Spleen (tissue), 11 donors: ENCODE data around the gene PTPN2. TPM values are rescaled to one million over a fixed set of nuclear protein-coding genes. Genes with fewer than 3 reads are reported as not detected.
A peak's percentile ranks its signal among the peaks of the same experiment; 100 is the strongest.

ENCODE experiments used
- DNase-seq: peaks from one replicate; pipeline ENCODE4 v3.0.0-alpha.2; 2020
- H3K27ac ChIP-seq, 8 donors: fragments of 200-600 bp; sonication (generic) in 7 of 8; 1 replicate in 4 of 8; 2 replicates in 4 of 8; pipeline versions ENCODE4 v1.5.0 to v1.8.0; 2016 to 2021; ENCODE audit warnings: inconsistent platforms in 4 of 8, mild to moderate bottlenecking in 4 of 8, moderate library complexity in 1 of 8
- H3K27me3 ChIP-seq, 7 donors: fragments of 200-600 bp; sonication (generic) in 6 of 7; replicated peaks in 1 of 7; 1 replicate in 4 of 7; 2 replicates in 3 of 7; pipeline versions ENCODE4 v1.5.0 to v1.8.0; 2016 to 2021; ENCODE audit warnings: inconsistent platforms in 3 of 7, mild to moderate bottlenecking in 1 of 7
- H3K36me3 ChIP-seq, 6 donors: fragments of 200-600 bp; sonication (generic) in 5 of 6; 1 replicate in 4 of 6; 2 replicates in 2 of 6; pipeline versions ENCODE4 v1.5.0 to v1.8.0; 2016 to 2021; ENCODE audit warnings: inconsistent platforms in 2 of 6
- H3K4me1 ChIP-seq, 6 donors: fragments of 200-600 bp; sonication (generic) in 5 of 6; 1 replicate in 3 of 6; 2 replicates in 3 of 6; pipeline versions ENCODE4 v1.5.0 to v1.8.0; 2016 to 2021; ENCODE audit warnings: inconsistent platforms in 3 of 6
- H3K4me3 ChIP-seq, 8 donors: fragments of 200-600 bp; sonication (generic) in 7 of 8; 1 replicate in 4 of 8; 2 replicates in 4 of 8; pipeline versions ENCODE4 v1.5.0 to v1.8.0; 2016 to 2021; ENCODE audit warnings: inconsistent platforms in 4 of 8, mild to moderate bottlenecking in 4 of 8, moderate library complexity in 2 of 8
- H3K9me3 ChIP-seq, 8 donors: fragments of 200-600 bp; sonication (generic) in 7 of 8; 1 replicate in 4 of 8; 2 replicates in 4 of 8; pipeline versions ENCODE4 v1.5.0 to v1.8.0; 2016 to 2021; ENCODE audit warnings: inconsistent platforms in 4 of 8
- CTCF ChIP-seq, 11 experiments: fragments of 200-600 bp in 7 of 11; fragments of 450-650 bp in 4 of 11; sonication (generic) in 4 of 11; IDR thresholded peaks in 8 of 11; conservative IDR thresholded peaks in 3 of 11; 1 replicate in 7 of 11; 2 replicates in 4 of 11; pipeline versions ENCODE4 v1.4.0 to v1.8.0; 2016 to 2021; ENCODE audit warnings: antibody characterized with exemption in 11 of 11, inconsistent platforms in 4 of 11, mild to moderate bottlenecking in 1 of 11
- POLR2A ChIP-seq, 3 donors: fragments of 450-650 bp; IDR thresholded peaks; one replicate each; pipeline ENCODE4 v1.5.1; 2017; ENCODE audit warnings: antibody characterized with exemption in 3 of 3, mild to moderate bottlenecking in 1 of 3
- POLR2AphosphoS5 ChIP-seq, 3 donors: sonication (generic); formaldehyde crosslinking; IDR thresholded peaks; one replicate each; pipeline ENCODE4 v1.5.1; 2017; ENCODE audit warnings: antibody characterized with exemption in 3 of 3
- WGBS, 5 donors: extraction: QIAGEN DNeasy Blood & Tissue Kit in 3 of 5; methylation state at CpG; one replicate each; pipeline versions ENCODE4 v1.1.5 to v1.1.7; 2013 to 2018; 5-methylcytosine and 5-hydroxymethylcytosine counted together
- intact Hi-C: fragments of 100-400 bp; cut with DNase I; formaldehyde crosslinking; loops from one replicate; pipeline ENCODE4 v1.15.0; 2023; ENCODE audit warnings: low total_unique reads
- polyA plus RNA-seq, 3 donors: library from polyadenylated mRNA; stranded (reverse); fragments of 200-250 nt; gene quantifications; one replicate each; pipeline ENCODE4 v1.2.1, GENCODE V29; 2013
- total RNA-seq, 7 donors: library from RNA; depleted of rRNA in 3 of 7; stranded (reverse); fragments of >200 nt in 3 of 7; fragmentation: NEBNext Ultra II Directional in 4 of 7; extraction: Animal tissue kit (Norgen Biotek cat#: 25700) in 4 of 7; gene quantifications; one replicate each; pipeline versions ENCODE4 v1.1.0 to v1.2.1, GENCODE V29; 2016 to 2021
- donor health status: healthy with polysubstance abuse.
- donor health status: DM: no; HTN: no; CAD: no; lungs with moderate emphysema.
- donor health status: DM: no; HTN: no; CAD: no.
- donor health status: Bipolar disorder and iron deficiency.
- donor health status: healthy.
- donor health status: DM: no; HTN: no; CAD: no.
- donor health status: DM: yes; HTN: yes; CAD: no.

PTPN2 gene
- total and polyA plus RNA-seq, 10 donors: 47.9 to 92.1 (median 63.3) TPM

- H3K27ac ChIP-seq: peak overlapping the region in 6 of 8 donors; percentile 9 to 51 (median 22)
- WGBS, 5 donors: 76 to 88% (median 84%) methylated on average over 2 of the region's 2 CpGs
- intact Hi-C loops: no loop called here
Observed at GRCh38 chr18:12844391-12844790, 39.6 kb downstream of the PTPN2 start.

GRCh38 chr18:12843420-12844350, 40.4 kb downstream of the PTPN2 start:
- H3K4me1 ChIP-seq: peaks cover under 1 to 61% (median 36%) of the 10 kb centered on the region in 6 donors
- H3K27me3 ChIP-seq: no peaks in the 10 kb centered on the region
- H3K9me3 ChIP-seq: no peaks in the 10 kb centered on the region
- peak; percentile 62 for DNase-seq
- TF ChIP-seq POLR2AphosphoS5 (IDR thresholded peaks at IDR 0.05): no peak
- no peak for TF ChIP-seq POLR2A (IDR thresholded peaks at IDR 0.05)
- no peak for TF ChIP-seq CTCF (IDR thresholded peaks at IDR 0.05 in 8 of 11, conservative IDR thresholded peaks at IDR 0.05 in 3 of 11)
- 81 to 91% (median 85%) methylated on average over 12 of the region's 12 CpGs for WGBS, 5 donors
- intact Hi-C loops: no loop called here
- H3K36me3 ChIP-seq: peaks cover 0 to 14% (median 0%) of the 10 kb centered on the region in 6 donors
- no peak overlapping the region for H3K4me3 ChIP-seq
- peak overlapping the region in 7 of 8 donors; percentile 9 to 51 (median 16) for H3K27ac ChIP-seq

More at GRCh38 chr18:12844391-12844790, 39.6 kb downstream of the PTPN2 start:
- H3K4me3 ChIP-seq: no peak overlapping the region
- H3K4me1 ChIP-seq: peaks cover 0 to 54% (median 29%) of the 10 kb centered on the region in 6 donors
- no peak for DNase-seq
- no peaks in the 10 kb centered on the region for H3K9me3 ChIP-seq
- H3K27me3 ChIP-seq: no peaks in the 10 kb centered on the region
- peaks cover 0 to 15% (median 0%) of the 10 kb centered on the region in 6 donors for H3K36me3 ChIP-seq
- TF ChIP-seq POLR2AphosphoS5 (IDR thresholded peaks at IDR 0.05) (no peak), POLR2A (IDR thresholded peaks at IDR 0.05) (no peak), CTCF (IDR thresholded peaks at IDR 0.05 in 8 of 11, conservative IDR thresholded peaks at IDR 0.05 in 3 of 11) (no peak)

- DNase-seq: no peak
- intact Hi-C loops: no loop called here
- Histone ChIP-seq H3K36me3 (peaks cover 0 to 8% (median 0%) of the 10 kb centered on the region in 6 donors), H3K4me3 (no peak overlapping the region), H3K9me3 (no peaks in the 10 kb centered on the region), H3K4me1 (peaks cover 10 to 71% (median 46%) of the 10 kb centered on the region in 6 donors), H3K27ac (peak overlapping the region in 3 of 8 donors; percentile 9 to 93 (median 93)), H3K27me3 (no peaks in the 10 kb centered on the region)
- TF ChIP-seq CTCF (IDR thresholded peaks at IDR 0.05 in 8 of 11, conservative IDR thresholded peaks at IDR 0.05 in 3 of 11) (no peak), POLR2AphosphoS5 (IDR thresholded peaks at IDR 0.05) (no peak), POLR2A (IDR thresholded peaks at IDR 0.05) (no peak)
- 89 to 93% (median 91%) methylated on average over 17 of the region's 17 CpGs for WGBS, 5 donors
Observed at GRCh38 chr18:12842459-12843380, 41.3 kb downstream of the PTPN2 start.
